HCT116 (cell line): ENCODE measurements around the gene IFNL3. TPM values are rescaled to one million over a fixed set of nuclear protein-coding genes. Genes with fewer than 3 reads are reported as not detected.

Source experiments
- ATAC-seq: fragments of 200-7000 bp; cut with Tn5 transposase; 2 replicates; pipeline ENCODE4 v1.9.1; 2020; ENCODE audit warnings: mild to moderate bottlenecking, moderate library complexity
- BruUV-seq: library from RNA; stranded (reverse); fragments of 400-500 nt; replicated peaks from 2 replicates; lab custom pipeline; 2021; lab: Mats Ljungman, UMichigan
- CTCF ChIA-PET: fragments of 300-600 bp; sonication (Branson Sonifier 250); formaldehyde crosslinking; loops from one replicate; lab custom pipeline; 2021; ENCODE audit warnings: antibody characterized with exemption; lab: Charles Lee
- POLR2A ChIA-PET: fragments of 300-600, 350-600 bp; sonication (Branson Sonifier 250); formaldehyde crosslinking; loops from one replicate; lab custom pipeline; 2021; ENCODE audit warnings: antibody characterized with exemption; lab: Charles Lee
- RAD21 ChIA-PET, 2 experiments: fragments of 300-600 bp; sonication (Branson Sonifier 250); formaldehyde crosslinking; loops; one replicate each; lab custom pipeline; 2023; ENCODE audit warnings: low total read pairs in 2 of 2; ENCODE audit not compliant: uncharacterized antibody in 2 of 2, unreplicated experiment in 2 of 2, low non-redundant PET in 1 of 2; lab: Charles Lee
- DNase-seq: peaks from one replicate; pipeline ENCODE4 v3.0.0-alpha.2; 2010; ENCODE audit warnings: low read depth, low spot score
- H2AFZ ChIP-seq: fragments of 200-600 bp; shearing (Covaris generic), sonication (generic); 2 replicates; pipeline ENCODE4 v1.6.1; 2017; ENCODE audit warnings: low read depth, mixed run types, mixed read lengths, antibody characterized with exemption, low read length; ENCODE audit not compliant: poor library complexity, severe bottlenecking
- H3K27ac ChIP-seq: 2 replicates; pipeline ENCODE4 v1.5.1; 2012; ENCODE audit warnings: low read depth, low read length
- H3K27me3 ChIP-seq: fragments of 200-600 bp; sonication (generic); 2 replicates; pipeline ENCODE4 v1.6.1; 2016; ENCODE audit warnings: mixed run types, low read length, mixed read lengths; ENCODE audit not compliant: insufficient read depth
- H3K36me3 ChIP-seq, 2 experiments: fragments of 200-500 bp in 1 of 2; fragments of 200-600 bp in 1 of 2; sonication (Bioruptor generic) in 1 of 2; sonication (generic) in 1 of 2; 2 replicates each; pipeline versions ENCODE4 v1.5.1 to v1.6.1; 2014 to 2016; ENCODE audit warnings: low read length in 2 of 2, inconsistent platforms in 1 of 2, mixed read lengths in 1 of 2, mixed run types in 1 of 2; ENCODE audit not compliant: insufficient read depth in 2 of 2, control insufficient read depth in 1 of 2
- H3K4me1 ChIP-seq, 2 experiments: fragments of 200-600 bp in 1 of 2; sonication (generic) in 1 of 2; 2 replicates each; pipeline versions ENCODE4 v1.5.1 to v1.6.1; 2012 to 2017; ENCODE audit warnings: low read length in 2 of 2, inconsistent platforms in 1 of 2, mild to moderate bottlenecking in 1 of 2, mixed read lengths in 1 of 2, mixed run types in 1 of 2, moderate library complexity in 1 of 2; ENCODE audit not compliant: insufficient read depth in 2 of 2, control insufficient read depth in 1 of 2
- H3K4me2 ChIP-seq: fragments of 200-600 bp; sonication (generic); 2 replicates; pipeline ENCODE4 v1.6.1; 2017; ENCODE audit warnings: mixed run types, low read length, mixed read lengths
- H3K4me3 ChIP-seq, 2 experiments: fragments of 200-600 bp in 1 of 2; sonication (generic) in 1 of 2; replicated peaks in 1 of 2; 2 replicates each; pipeline ENCODE4 v1.5.1; 2011 to 2016; ENCODE audit warnings: low read length in 2 of 2, control low read depth in 1 of 2, low read depth in 1 of 2, mild to moderate bottlenecking in 1 of 2, mixed read lengths in 1 of 2, mixed run types in 1 of 2
- H3K79me2 ChIP-seq: fragments of 200-600 bp; sonication (generic); 2 replicates; pipeline ENCODE4 v1.6.1; 2017; ENCODE audit warnings: mild to moderate bottlenecking, mixed run types, low read length, moderate library complexity, mixed read lengths; ENCODE audit not compliant: insufficient read depth
- H3K9ac ChIP-seq: fragments of 200-600 bp; sonication (generic); 2 replicates; pipeline ENCODE4 v1.6.1; 2016; ENCODE audit warnings: low read length, mixed read lengths
- H3K9me2 ChIP-seq: fragments of 200-600 bp; sonication (generic), shearing (Covaris generic); 2 replicates; pipeline ENCODE4 v1.6.1; 2017; ENCODE audit warnings: mixed run types, mild to moderate bottlenecking, moderate library complexity; ENCODE audit not compliant: insufficient read depth
- H3K9me3 ChIP-seq, 2 experiments: fragments of 200-500 bp in 1 of 2; fragments of 200-600 bp in 1 of 2; sonication (Bioruptor generic) in 1 of 2; sonication (generic) in 1 of 2; 2 replicates each; pipeline ENCODE4 v1.6.1; 2014 to 2017; ENCODE audit warnings: low read length in 2 of 2, mixed read lengths in 2 of 2, inconsistent platforms in 1 of 2, low read depth in 1 of 2, mild to moderate bottlenecking in 1 of 2, mixed run types in 1 of 2, moderate library complexity in 1 of 2; ENCODE audit not compliant: control insufficient read depth in 1 of 2, insufficient read depth in 1 of 2
- H4K20me1 ChIP-seq: fragments of 200-600 bp; sonication (generic), shearing (Covaris generic); 2 replicates; pipeline ENCODE4 v1.6.1; 2017; ENCODE audit warnings: mixed run types, mild to moderate bottlenecking, moderate library complexity; ENCODE audit not compliant: insufficient read depth
- ATF3 ChIP-seq: IDR thresholded peaks from 2 replicates; pipeline ENCODE4 v1.6.1; 2012
- CEBPB ChIP-seq: IDR thresholded peaks from 2 replicates; pipeline ENCODE4 v1.6.1; 2012; ENCODE audit warnings: low read depth
- CTCF ChIP-seq, 3 experiments: fragments of 200-600 bp in 1 of 3; sonication (generic) in 1 of 3; IDR thresholded peaks in 2 of 3; conservative IDR thresholded peaks in 1 of 3; 2 replicates each; pipeline ENCODE4 v1.5.1; 2012 to 2017; ENCODE audit warnings: low read depth in 2 of 3, low read length in 2 of 3, antibody characterized with exemption in 1 of 3, borderline replicate concordance in 1 of 3, control low read depth in 1 of 3, mild to moderate bottlenecking in 1 of 3, mixed read lengths in 1 of 3, mixed run types in 1 of 3, moderate library complexity in 1 of 3; ENCODE audit not compliant: insufficient read depth in 1 of 3
- EGR1 ChIP-seq: IDR thresholded peaks from 2 replicates; pipeline ENCODE4 v1.6.1; 2012; ENCODE audit warnings: low read depth
- ELF1 ChIP-seq: IDR thresholded peaks from 2 replicates; pipeline ENCODE4 v1.6.1; 2012; ENCODE audit warnings: low read depth, borderline replicate concordance
- EZH2 ChIP-seq: fragments of 200-600 bp; sonication (generic); IDR thresholded peaks from 2 replicates; pipeline ENCODE4 v1.6.1; 2017; ENCODE audit warnings: antibody characterized with exemption, mixed run types
- EZH2phosphoT487 ChIP-seq: fragments of 200-600 bp; IDR thresholded peaks from 2 replicates; pipeline ENCODE4 v1.6.1; 2018; ENCODE audit warnings: antibody characterized with exemption, borderline replicate concordance
- JUND ChIP-seq: IDR thresholded peaks from 2 replicates; pipeline ENCODE4 v1.6.1; 2012
- MAX ChIP-seq: IDR thresholded peaks from 2 replicates; pipeline ENCODE4 v1.6.1; 2012
- POLR2A ChIP-seq: IDR thresholded peaks from 2 replicates; pipeline ENCODE4 v1.7.0; 2011; ENCODE audit warnings: borderline replicate concordance; ENCODE audit not compliant: insufficient read depth, insufficient read length; ENCODE audit errors: extremely low read depth
- RAD21 ChIP-seq: IDR thresholded peaks from 2 replicates; pipeline ENCODE4 v1.6.1; 2012; ENCODE audit warnings: low read depth, mild to moderate bottlenecking
- REST ChIP-seq: IDR thresholded peaks from 2 replicates; pipeline ENCODE4 v1.6.1; 2012; ENCODE audit warnings: low read depth
- SIN3A ChIP-seq: IDR thresholded peaks from 2 replicates; pipeline ENCODE4 v1.6.1; 2012; ENCODE audit warnings: low read depth
- SRF ChIP-seq: IDR thresholded peaks from 2 replicates; pipeline ENCODE4 v1.6.1; 2012; ENCODE audit warnings: low read depth
- TCF7L2 ChIP-seq: IDR thresholded peaks from 2 replicates; pipeline ENCODE4 v1.7.0; 2011; ENCODE audit warnings: borderline replicate concordance, inconsistent platforms; ENCODE audit not compliant: insufficient read depth, insufficient read length; ENCODE audit errors: extremely low read depth
- YY1 ChIP-seq: IDR thresholded peaks from 2 replicates; pipeline ENCODE4 v1.6.1; 2011; ENCODE audit warnings: low read length, low read depth, moderate library complexity, mild to moderate bottlenecking; ENCODE audit not compliant: insufficient replicate concordance; ENCODE audit errors: extremely low read depth
- ZBTB33 ChIP-seq: IDR thresholded peaks from 2 replicates; pipeline ENCODE4 v1.6.1; 2011; ENCODE audit warnings: mild to moderate bottlenecking, low read length, moderate library complexity; ENCODE audit not compliant: insufficient replicate concordance; ENCODE audit errors: extremely low read depth
- ZFX ChIP-seq: fragments of 450-650 bp; IDR thresholded peaks from 2 replicates; pipeline ENCODE4 v1.6.1; 2017
- ZNF274 ChIP-seq: fragments of 200-500 bp; sonication (Bioruptor generic); IDR thresholded peaks from 2 replicates; pipeline ENCODE4 v1.6.1; 2014; ENCODE audit warnings: mild to moderate bottlenecking, low read depth, low read length, inconsistent platforms
- intact Hi-C: fragments of 100-400 bp; cut with micrococcal nuclease; formaldehyde crosslinking; loops from 2 replicates; pipeline ENCODE4 v1.10.0; 2022
- total RNA-seq: library from RNA; stranded (reverse); gene quantifications from one replicate; pipeline ENCODE4 v1.2.1, GENCODE V29; 2021; ENCODE audit not compliant: unreplicated experiment

Gene IFNL3
- total RNA-seq, 1 experiment from 2014 or later = not detected

GRCh38 chr19:39261704-39262103 is 16.9 kb upstream of the IFNL3 start:
- Histone ChIP-seq H3K4me1 (peaks cover 3 to 8% of the 10 kb centered on the region in 2 experiments; a peak in 2 of 4 replicates), H2AFZ (no peak overlapping the region), H3K4me3 (no peak overlapping the region), H3K27ac (no peak overlapping the region), H3K4me2 (no peak overlapping the region), H4K20me1 (no peaks in the 10 kb centered on the region), H3K9ac (no peak overlapping the region), H3K79me2 (no peaks in the 10 kb centered on the region), H3K27me3 (no peaks in the 10 kb centered on the region), H3K9me3 (no peaks in the 10 kb centered on the region), H3K9me2 (no peaks in the 10 kb centered on the region), H3K36me3 (no peaks in the 10 kb centered on the region)
- intact Hi-C loops = no loop called here
- DNase-seq = no peak
- ChIA-PET RAD21 (no interaction called here), CTCF (interaction anchor here (0.6 kb wide), 1 partner anchor 80 kb away, joined by 4 read pairs; the partner anchor contains the start of gene SAMD4B), POLR2A (no interaction called here)
- BruUV-seq = no TSS peak
- no peak for ATAC-seq
- TF ChIP-seq ZNF274 = no peak
- no peak for TF ChIP-seq ATF3
- TF ChIP-seq JUND = no peak
- TF ChIP-seq ELF1 = no peak
- no peak for TF ChIP-seq RAD21
- no peak for TF ChIP-seq MAX
- TF ChIP-seq EZH2phosphoT487 = no peak
- TF ChIP-seq TCF7L2 = no peak
- TF ChIP-seq CEBPB = no peak
- TF ChIP-seq YY1 = no peak
- TF ChIP-seq REST = no peak
- no peak for TF ChIP-seq SRF
- TF ChIP-seq ZBTB33 = no peak
- TF ChIP-seq POLR2A = no peak
- no peak for TF ChIP-seq EGR1
- TF ChIP-seq SIN3A = no peak
- TF ChIP-seq CTCF (IDR thresholded peaks at IDR 0.05 in 2 of 3, conservative IDR thresholded peaks at IDR 0.05 in 1 of 3; ENCODE audit: borderline replicate concordance in 1 of 3, insufficient read depth in 1 of 3, low read depth in 2 of 3, low read length in 2 of 3) = no peak
- no peak for TF ChIP-seq EZH2
- no peak for TF ChIP-seq ZFX
- TF ChIP-seq, all 23 proteins: peak for 0
